Right lobe of liver (tissue), 4 donors: Measurements from ENCODE around the gene ARHGAP29.

Source experiments
- POLR2A ChIP-seq: fragments of 450-650 bp; IDR thresholded peaks from one replicate; pipeline ENCODE4 v1.6.1; 2017; ENCODE audit warnings: antibody characterized with exemption, mild to moderate bottlenecking
- TF ChIP-seq, protein P1 (sequence below), 4 donors: fragments of 200-600 bp in 3 of 4; fragments of 450-650 bp in 1 of 4; IDR thresholded peaks; one replicate each; pipeline versions ENCODE4 v1.5.1 to v1.8.0; 2016 to 2022; ENCODE audit warnings: antibody characterized with exemption in 4 of 4, mild to moderate bottlenecking in 2 of 4
- donor health status: DM: no; HTN: no; CAD: no.
- donor health status: DM: no; HTN: no; CAD: no.
- donor health status: DM: no; HTN: yes; CAD: no.

GRCh38 chr1:94165843-94166242 lies 71.5 kb downstream of the ARHGAP29 start:
- no peak for TF ChIP-seq POLR2A
- TF ChIP-seq, protein P1, sequence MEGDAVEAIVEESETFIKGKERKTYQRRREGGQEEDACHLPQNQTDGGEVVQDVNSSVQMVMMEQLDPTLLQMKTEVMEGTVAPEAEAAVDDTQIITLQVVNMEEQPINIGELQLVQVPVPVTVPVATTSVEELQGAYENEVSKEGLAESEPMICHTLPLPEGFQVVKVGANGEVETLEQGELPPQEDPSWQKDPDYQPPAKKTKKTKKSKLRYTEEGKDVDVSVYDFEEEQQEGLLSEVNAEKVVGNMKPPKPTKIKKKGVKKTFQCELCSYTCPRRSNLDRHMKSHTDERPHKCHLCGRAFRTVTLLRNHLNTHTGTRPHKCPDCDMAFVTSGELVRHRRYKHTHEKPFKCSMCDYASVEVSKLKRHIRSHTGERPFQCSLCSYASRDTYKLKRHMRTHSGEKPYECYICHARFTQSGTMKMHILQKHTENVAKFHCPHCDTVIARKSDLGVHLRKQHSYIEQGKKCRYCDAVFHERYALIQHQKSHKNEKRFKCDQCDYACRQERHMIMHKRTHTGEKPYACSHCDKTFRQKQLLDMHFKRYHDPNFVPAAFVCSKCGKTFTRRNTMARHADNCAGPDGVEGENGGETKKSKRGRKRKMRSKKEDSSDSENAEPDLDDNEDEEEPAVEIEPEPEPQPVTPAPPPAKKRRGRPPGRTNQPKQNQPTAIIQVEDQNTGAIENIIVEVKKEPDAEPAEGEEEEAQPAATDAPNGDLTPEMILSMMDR (IDR thresholded peaks at IDR 0.05): no peak
